ENCODE data around the gene TUBB4A.
"Not testable (repeated sequence)": the region's sequence is repeated elsewhere in the genome, so short reads cannot be mapped to it uniquely, and the experiment has no call there.

TUBB4A gene

GRCh38 chr19:6522712-6523111 lies 20.6 kb upstream of the TUBB4A start:
- DNase-seq, result no peak

- DNase-seq, result peak; percentile 33
Measured at GRCh38 chr19:6521718-6522646, 19.9 kb upstream of the TUBB4A start.

GRCh38 chr19:6519289-6519688 lies 17.2 kb upstream of the TUBB4A start:
- no peak for DNase-seq

GRCh38 chr19:6518145-6518911 lies 16.2 kb upstream of the TUBB4A start:
- DNase-seq, result no peak

GRCh38 chr19:6516659-6517291 lies 14.7 kb upstream of the TUBB4A start:
- DNase-seq, result peak; percentile 95

- DNase-seq, result peak; percentile 98
Measured at GRCh38 chr19:6516018-6516658, 14.0 kb upstream of the TUBB4A start.

- DNase-seq, result no peak
Measured at GRCh38 chr19:6514926-6515544, 12.9 kb upstream of the TUBB4A start.

GRCh38 chr19:6514089-6514488 lies 12.0 kb upstream of the TUBB4A start:
- no peak for DNase-seq

- DNase-seq, result no peak
Measured at GRCh38 chr19:6510618-6511017, 8.5 kb upstream of the TUBB4A start.

- DNase-seq, result no peak
Measured at GRCh38 chr19:6509118-6509971, 7.2 kb upstream of the TUBB4A start.

- DNase-seq, result not testable (repeated sequence)
Measured at GRCh38 chr19:6508028-6508771, 6.1 kb upstream of the TUBB4A start.

GRCh38 chr19:6503407-6504201 lies 1.5 kb upstream of the TUBB4A start:
- DNase-seq, result no peak

- no peak for DNase-seq
Measured at GRCh38 chr19:6500837-6501739, 1.0 kb downstream of the TUBB4A start.

GRCh38 chr19:6499052-6499790 lies 2.9 kb downstream of the TUBB4A start:
- DNase-seq, result no peak

- DNase-seq, result peak; percentile 78
Measured at GRCh38 chr19:6498294-6499036, 3.6 kb downstream of the TUBB4A start.

GRCh38 chr19:6495947-6496346 lies 6.2 kb downstream of the TUBB4A start:
- no peak for DNase-seq

GRCh38 chr19:6494438-6495036 lies 7.6 kb downstream of the TUBB4A start:
- no peak for DNase-seq

Measured in hematopoietic multipotent progenitor cell treated with erythropoietin and hydrocortisone succinate and interleukin-3 and kit ligand, for 4 days (in vitro differentiated cells).